NB4 (cell line): ENCODE measurements around the gene ANKZF1.

Experiments used
- CTCF ChIP-seq: IDR thresholded peaks from one replicate; pipeline ENCODE4 v1.5.1; 2012; ENCODE audit warnings: low read depth, low read length
- MYC ChIP-seq: IDR thresholded peaks from 2 replicates; pipeline ENCODE4 v1.6.1; 2011; ENCODE audit warnings: low read depth, low read length
- POLR2A ChIP-seq: IDR thresholded peaks from 2 replicates; pipeline ENCODE4 v1.6.1; 2011; ENCODE audit warnings: mild to moderate bottlenecking; ENCODE audit not compliant: insufficient read length; ENCODE audit errors: extremely low read depth

DNA sequence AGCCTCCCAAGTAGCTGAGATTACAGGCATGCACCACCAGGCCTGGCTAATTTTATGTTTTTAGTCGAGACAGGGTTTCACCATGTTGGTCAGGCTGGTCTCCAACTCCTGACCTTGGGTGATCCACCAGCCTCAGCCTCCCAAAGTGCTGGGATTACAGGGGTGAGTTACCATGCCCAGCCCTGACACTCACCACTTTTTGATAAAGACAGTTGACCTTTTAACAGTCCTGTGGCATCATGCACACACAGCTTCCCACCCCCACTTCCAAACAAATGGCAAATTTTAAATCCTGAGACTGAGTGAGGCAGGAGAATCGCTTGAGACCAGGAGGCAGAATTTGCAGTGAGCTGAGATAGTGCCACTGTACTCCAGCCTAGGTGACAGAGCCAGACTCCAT lies 43.4 kb downstream of the ANKZF1 start:
- no peak for TF ChIP-seq CTCF
- TF ChIP-seq POLR2A = no peak
- TF ChIP-seq MYC = no peak
